Right lobe of liver (tissue), 4 donors: ENCODE measurements around the gene MAP1B.

ENCODE experiments used
- CTCF ChIP-seq, 4 donors: fragments of 200-600 bp in 3 of 4; fragments of 450-650 bp in 1 of 4; IDR thresholded peaks; one replicate each; pipeline versions ENCODE4 v1.5.1 to v1.8.0; 2016 to 2022; ENCODE audit warnings: antibody characterized with exemption in 4 of 4, mild to moderate bottlenecking in 2 of 4
- POLR2A ChIP-seq: fragments of 450-650 bp; IDR thresholded peaks from one replicate; pipeline ENCODE4 v1.6.1; 2017; ENCODE audit warnings: antibody characterized with exemption, mild to moderate bottlenecking
- donor health status: DM: no; HTN: no; CAD: no.
- donor health status: DM: no; HTN: no; CAD: no.
- donor health status: DM: no; HTN: yes; CAD: no.

- TF ChIP-seq POLR2A = no peak
- no peak for TF ChIP-seq CTCF (IDR thresholded peaks at IDR 0.05)
Measured at GRCh38 chr5:72121052-72121779, 13.9 kb downstream of the MAP1B start.
